22Rv1 (cell line): ENCODE measurements around the gene ZNF609.

Experiments used
- H3K27ac ChIP-seq: fragments of 450-650 bp; 2 replicates; pipeline ENCODE4 v1.5.1; 2017
- ZFX ChIP-seq: fragments of 450-650 bp; IDR thresholded peaks from 2 replicates; pipeline ENCODE4 v1.6.1; 2017; ENCODE audit warnings: antibody characterized with exemption, borderline replicate concordance
- TF ChIP-seq, protein P1 (sequence below): fragments of 450-650 bp; IDR thresholded peaks from 2 replicates; pipeline ENCODE4 v1.5.1; 2017; ENCODE audit warnings: mild to moderate bottlenecking

ZNF609 gene

GRCh38 chr15:64731805-64732151, 271.4 kb downstream of the ZNF609 start:
- TF ChIP-seq, protein P1, sequence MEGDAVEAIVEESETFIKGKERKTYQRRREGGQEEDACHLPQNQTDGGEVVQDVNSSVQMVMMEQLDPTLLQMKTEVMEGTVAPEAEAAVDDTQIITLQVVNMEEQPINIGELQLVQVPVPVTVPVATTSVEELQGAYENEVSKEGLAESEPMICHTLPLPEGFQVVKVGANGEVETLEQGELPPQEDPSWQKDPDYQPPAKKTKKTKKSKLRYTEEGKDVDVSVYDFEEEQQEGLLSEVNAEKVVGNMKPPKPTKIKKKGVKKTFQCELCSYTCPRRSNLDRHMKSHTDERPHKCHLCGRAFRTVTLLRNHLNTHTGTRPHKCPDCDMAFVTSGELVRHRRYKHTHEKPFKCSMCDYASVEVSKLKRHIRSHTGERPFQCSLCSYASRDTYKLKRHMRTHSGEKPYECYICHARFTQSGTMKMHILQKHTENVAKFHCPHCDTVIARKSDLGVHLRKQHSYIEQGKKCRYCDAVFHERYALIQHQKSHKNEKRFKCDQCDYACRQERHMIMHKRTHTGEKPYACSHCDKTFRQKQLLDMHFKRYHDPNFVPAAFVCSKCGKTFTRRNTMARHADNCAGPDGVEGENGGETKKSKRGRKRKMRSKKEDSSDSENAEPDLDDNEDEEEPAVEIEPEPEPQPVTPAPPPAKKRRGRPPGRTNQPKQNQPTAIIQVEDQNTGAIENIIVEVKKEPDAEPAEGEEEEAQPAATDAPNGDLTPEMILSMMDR = no peak
- no peak for TF ChIP-seq ZFX
- H3K27ac ChIP-seq = no peak overlapping the region

DNA sequence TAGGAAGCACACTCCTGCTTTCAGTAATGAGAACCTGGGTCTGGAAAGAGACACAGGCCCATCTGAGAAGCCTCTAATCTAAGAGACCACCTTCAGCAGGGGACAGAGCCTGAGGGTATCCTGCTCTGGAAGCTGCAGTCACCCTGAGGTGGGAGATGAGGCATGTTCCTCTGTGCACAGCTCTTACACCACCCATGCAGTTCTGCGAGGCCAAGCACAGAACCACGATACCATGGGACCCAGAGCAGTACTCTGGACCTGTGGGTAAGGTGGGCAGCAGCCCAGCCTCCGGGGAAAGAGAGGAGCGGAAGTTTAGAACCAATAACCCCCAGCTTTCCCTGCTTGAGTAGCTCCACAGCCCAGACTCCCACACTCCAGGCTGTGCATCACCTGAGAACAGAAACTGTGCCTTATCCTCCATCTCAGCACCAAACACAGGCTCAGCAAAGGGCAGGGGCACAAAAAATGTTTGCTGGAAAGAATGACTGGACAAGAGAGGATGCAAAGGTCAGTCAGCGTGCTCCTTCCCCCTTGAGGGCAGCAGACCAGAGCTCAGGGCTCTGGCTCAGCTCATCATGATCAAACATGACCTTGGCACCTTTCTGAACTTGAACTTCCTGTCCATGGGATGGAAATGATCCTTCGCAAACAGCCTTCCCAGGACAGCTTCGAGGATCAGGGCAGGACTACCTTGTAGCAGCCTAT, 271.9 kb downstream of the ZNF609 start:
- TF ChIP-seq ZFX = no peak
- TF ChIP-seq, protein P1 = no peak
- no peak overlapping the region for H3K27ac ChIP-seq
